NCI-H748 treated with DMSO at 0.1 percent for 48 hours (cell line): ENCODE results near the gene SMIM7.

Experiments
- DNase-seq: peaks from one replicate; lab custom pipeline; 2025; lab: John Stamatoyannopoulos, UW

SMIM7 gene

GRCh38 chr19:16621165-16621800 lies 38.7 kb downstream of the SMIM7 start:
- DNase-seq = no peak

GRCh38 chr19:16620584-16620983 lies 39.4 kb downstream of the SMIM7 start:
- no peak for DNase-seq

GRCh38 chr19:16620018-16620417 lies 39.9 kb downstream of the SMIM7 start:
- no peak for DNase-seq

GRCh38 chr19:16619457-16619856 lies 40.5 kb downstream of the SMIM7 start:
- DNase-seq = no peak

- DNase-seq = no peak
Measured at GRCh38 chr19:16618248-16618647, 41.7 kb downstream of the SMIM7 start.

- DNase-seq = no peak
Measured at GRCh38 chr19:16615808-16616207, 44.1 kb downstream of the SMIM7 start.

GRCh38 chr19:16614941-16615340 lies 45.0 kb downstream of the SMIM7 start:
- no peak for DNase-seq

- no peak for DNase-seq
Measured at GRCh38 chr19:16613841-16614240, 46.1 kb downstream of the SMIM7 start.

- no peak for DNase-seq
Measured at GRCh38 chr19:16612636-16613035, 47.3 kb downstream of the SMIM7 start.

- no peak for DNase-seq
Measured at GRCh38 chr19:16611121-16611520, 48.8 kb downstream of the SMIM7 start.

GRCh38 chr19:16609511-16610200 lies 50.3 kb downstream of the SMIM7 start:
- no peak for DNase-seq

- DNase-seq = no peak
Measured at GRCh38 chr19:16608290-16608739, 51.6 kb downstream of the SMIM7 start.

- no peak for DNase-seq
Measured at GRCh38 chr19:16607819-16608218, 52.1 kb downstream of the SMIM7 start.

- DNase-seq = no peak
Measured at GRCh38 chr19:16605553-16605994, 54.4 kb downstream of the SMIM7 start.

GRCh38 chr19:16605115-16605514 lies 54.8 kb downstream of the SMIM7 start:
- no peak for DNase-seq

GRCh38 chr19:16604615-16605014 lies 55.3 kb downstream of the SMIM7 start:
- DNase-seq = no peak

GRCh38 chr19:16603090-16603489 lies 56.9 kb downstream of the SMIM7 start:
- no peak for DNase-seq

GRCh38 chr19:16601378-16602052 lies 58.4 kb downstream of the SMIM7 start:
- DNase-seq = no peak

- DNase-seq = no peak
Measured at GRCh38 chr19:16600824-16601223, 59.1 kb downstream of the SMIM7 start.

- DNase-seq = no peak
Measured at GRCh38 chr19:16599655-16600346, 60.1 kb downstream of the SMIM7 start.

- DNase-seq = no peak
Measured at GRCh38 chr19:16598848-16599247, 61.1 kb downstream of the SMIM7 start.

GRCh38 chr19:16596399-16596798 lies 63.5 kb downstream of the SMIM7 start:
- no peak for DNase-seq
